GM21367 (cell line): ENCODE measurements around the gene SMARCD3.

Experiments used
- ATAC-seq: cut with Tn5 transposase; IDR thresholded peaks from one replicate; pipeline ENCODE4 v1.9.1; 2021; ENCODE audit not compliant: unreplicated experiment

The SMARCD3 gene

GRCh38 chr7:151238190-151238810 lies 10.2 kb downstream of the SMARCD3 start:
- no peak for ATAC-seq

GRCh38 chr7:151237244-151238189 lies 11.0 kb downstream of the SMARCD3 start:
- no peak for ATAC-seq

GRCh38 chr7:151236406-151236805 lies 12.1 kb downstream of the SMARCD3 start:
- ATAC-seq: no peak

GRCh38 chr7:151235091-151235787 lies 13.3 kb downstream of the SMARCD3 start:
- no peak for ATAC-seq

GRCh38 chr7:151233804-151234203 lies 14.7 kb downstream of the SMARCD3 start:
- ATAC-seq: no peak

- ATAC-seq: peak; percentile 27
Measured at GRCh38 chr7:151232917-151233701, 15.4 kb downstream of the SMARCD3 start.

GRCh38 chr7:151232091-151232916 lies 16.2 kb downstream of the SMARCD3 start, which contains the start of gene CHPF2:
TSS of gene CHPF2 (plus strand) at chr7:151232483. CDS start at chr7:151234012, 1,529 bp downstream.
- ATAC-seq: peak; percentile 94

- ATAC-seq: no peak
Measured at GRCh38 chr7:151231080-151231479, 17.4 kb downstream of the SMARCD3 start.

- no peak for ATAC-seq
Measured at GRCh38 chr7:151229249-151229648, 19.2 kb downstream of the SMARCD3 start.

- no peak for ATAC-seq
Measured at GRCh38 chr7:151228024-151228866, 20.2 kb downstream of the SMARCD3 start.

GRCh38 chr7:151226875-151227782 lies 21.4 kb downstream of the SMARCD3 start, which contains the start of gene ABCF2:
TSS of gene ABCF2 (minus strand) at chr7:151227205. CDS start at chr7:151226458, 747 bp downstream.
- ATAC-seq: peak; percentile 97

- peak; percentile 2 for ATAC-seq
Measured at GRCh38 chr7:151226560-151226874, 22.0 kb downstream of the SMARCD3 start.

- no peak for ATAC-seq
Measured at GRCh38 chr7:151225948-151226510, 22.5 kb downstream of the SMARCD3 start.

GRCh38 chr7:151223728-151224127 lies 24.8 kb downstream of the SMARCD3 start:
- no peak for ATAC-seq

GRCh38 chr7:151218170-151218569 lies 30.3 kb downstream of the SMARCD3 start:
- ATAC-seq: no peak

- no peak for ATAC-seq
Measured at GRCh38 chr7:151215396-151215795, 33.1 kb downstream of the SMARCD3 start.

GRCh38 chr7:151213826-151214225 lies 34.7 kb downstream of the SMARCD3 start:
- no peak for ATAC-seq

GRCh38 chr7:151212626-151213025 lies 35.9 kb downstream of the SMARCD3 start:
- no peak for ATAC-seq
